NCI-H2227 (cell line): ENCODE results near the gene NUBP2.

Experiments
- DNase-seq: peaks from one replicate; lab custom pipeline; 2025; ENCODE audit not compliant: unreplicated experiment; lab: John Stamatoyannopoulos, UW

NUBP2 gene

GRCh38 chr16:1823821-1824220 is 41.1 kb downstream of the NUBP2 start:
- no peak for DNase-seq

GRCh38 chr16:1825381-1825863 is 42.7 kb downstream of the NUBP2 start:
- DNase-seq: no peak

- peak; percentile 88 for DNase-seq
Observed at GRCh38 chr16:1825864-1826690, 43.3 kb downstream of the NUBP2 start.

- peak; percentile 96 for DNase-seq
Observed at GRCh38 chr16:1826691-1827573, 44.2 kb downstream of the NUBP2 start, which contains the start of the genes FAHD1 and HAGH. Gene FAHD1, plus strand, starts transcription at chr16:1827206. Its CDS starts 33 bp downstream, at chr16:1827239. Gene HAGH, minus strand, starts transcription at chr16:1826825. Its CDS starts 38 bp downstream, at chr16:1826787.

- no peak for DNase-seq
Observed at GRCh38 chr16:1828645-1829410, 46.1 kb downstream of the NUBP2 start.

GRCh38 chr16:1830213-1830612 is 47.5 kb downstream of the NUBP2 start:
- no peak for DNase-seq

- DNase-seq: no peak
Observed at GRCh38 chr16:1831186-1832075, 48.7 kb downstream of the NUBP2 start.

GRCh38 chr16:1832838-1833454 is 50.2 kb downstream of the NUBP2 start:
- DNase-seq: no peak

- no peak for DNase-seq
Observed at GRCh38 chr16:1834096-1834495, 51.3 kb downstream of the NUBP2 start.
